ENCODE results near the gene SLC1A7.

Gene SLC1A7

GRCh38 chr1:53049574-53049967 is 92.9 kb downstream of the SLC1A7 start:
- DNase-seq = no peak

- no peak for DNase-seq
Measured at GRCh38 chr1:53048960-53049573, 93.4 kb downstream of the SLC1A7 start.

GRCh38 chr1:53047737-53048736 is 94.4 kb downstream of the SLC1A7 start:
- DNase-seq = no peak

GRCh38 chr1:53046930-53047329 is 95.5 kb downstream of the SLC1A7 start:
- no peak for DNase-seq

GRCh38 chr1:53044926-53045325 is 97.5 kb downstream of the SLC1A7 start:
- DNase-seq = no peak

- no peak for DNase-seq
Measured at GRCh38 chr1:53043271-53043670, 99.2 kb downstream of the SLC1A7 start.

GRCh38 chr1:53038566-53038965 is 103.9 kb downstream of the SLC1A7 start:
- DNase-seq = no peak

Measured in NCI-H2081 treated with DMSO at 0.1 percent for 48 hours (cell line).